K562 (cell line): Measurements from ENCODE around the gene DNASE2. TPM values are rescaled to one million over a fixed set of nuclear protein-coding genes. Genes with fewer than 3 reads are reported as not detected.
A peak's percentile ranks its signal among the peaks of the same experiment; 100 is the strongest.

Source experiments
- BACH1 ChIP-seq: fragments of 200-800 bp; sonication (Bioruptor generic); IDR thresholded peaks from 2 replicates; pipeline ENCODE4 v1.6.1; 2016; ENCODE audit warnings: missing genetic modification characterization, missing compliant biosample characterization
- NFYB ChIP-seq: IDR thresholded peaks from 2 replicates; pipeline ENCODE4 v1.6.1; 2011; ENCODE audit warnings: mild to moderate bottlenecking, moderate library complexity; ENCODE audit not compliant: insufficient read length; ENCODE audit errors: extremely low read depth
- POU5F1 ChIP-seq: fragments of 150-350 bp; IDR thresholded peaks from 2 replicates; pipeline ENCODE4 v1.6.1; 2014; ENCODE audit warnings: borderline replicate concordance, low read length, low read depth, mild to moderate bottlenecking; ENCODE audit not compliant: partially characterized antibody
- RBM15 ChIP-seq: fragments of 200-400 bp; formaldehyde crosslinking; IDR thresholded peaks from 2 replicates; pipeline ENCODE4 v1.6.1; 2018; ENCODE audit warnings: mild to moderate bottlenecking, low read length, moderate library complexity; ENCODE audit not compliant: insufficient read depth
- SIX5 ChIP-seq, 2 experiments: IDR thresholded peaks; 2 replicates each; pipeline ENCODE4 v1.6.1; 2011; ENCODE audit warnings: low read length in 2 of 2, borderline replicate concordance in 1 of 2, low read depth in 1 of 2, mild to moderate bottlenecking in 1 of 2, moderate library complexity in 1 of 2; ENCODE audit not compliant: insufficient read depth in 1 of 2
- ZNF175 ChIP-seq: fragments of 200-800 bp; sonication (Bioruptor generic); IDR thresholded peaks from 2 replicates; pipeline ENCODE4 v1.6.1; 2016; ENCODE audit warnings: low read depth, mild to moderate bottlenecking, missing genetic modification characterization, missing compliant biosample characterization
- ZNF217 ChIP-seq: sonication (generic); formaldehyde crosslinking; IDR thresholded peaks from 2 replicates; pipeline ENCODE4 v1.8.0; 2022; ENCODE audit warnings: mild to moderate bottlenecking, missing genetic modification reagents
- ZNF23 ChIP-seq: fragments of 250-450 bp; sonication (Bioruptor Pico); IDR thresholded peaks from 2 replicates; pipeline ENCODE4 v1.4.0; 2020; ENCODE audit warnings: mild to moderate bottlenecking
- ZNF311 ChIP-seq: fragments of 250-450 bp; sonication (Bioruptor Pico); IDR thresholded peaks from 2 replicates; pipeline ENCODE4 v1.4.0; 2020; ENCODE audit warnings: mild to moderate bottlenecking, moderate library complexity
- ZNF57 ChIP-seq: fragments of 450-650 bp; formaldehyde crosslinking; IDR thresholded peaks from 2 replicates; pipeline ENCODE4 v1.4.0; 2020; ENCODE audit warnings: mild to moderate bottlenecking, moderate library complexity
- polyA plus RNA-seq, 8 experiments: library from polyadenylated mRNA; depleted of rRNA in 4 of 8; stranded (reverse) in 5 of 8; unstranded in 3 of 8; fragments of >200 nt; fragmentation: Nextera tagmentation in 2 of 8; fragmentation: Illumina TruSeq in 1 of 8; extraction: Ambion mirVana in 2 of 8; extraction: Trizol in 1 of 8; gene quantifications; 2 replicates each; pipeline versions ENCODE4 v1.2.1 to v1.2.3, GENCODE V29; 2011 to 2014; ENCODE audit warnings: inconsistent platforms in 1 of 8, missing spikeins in 1 of 8
- total RNA-seq, 7 experiments: library from RNA; depleted of rRNA in 6 of 7; stranded (reverse); fragments of >200 nt in 6 of 7; fragmentation: Illumina TruSeq in 2 of 7; extraction: Trizol in 2 of 7; gene quantifications; 2 replicates each; pipeline versions ENCODE4 v1.2.1 to v1.2.3, GENCODE V29; 2011 to 2021; ENCODE audit warnings: low replicate concordance in 1 of 7
- TF ChIP-seq, protein P1 (sequence below): fragments of 150-350 bp; conservative IDR thresholded peaks from 2 replicates; pipeline ENCODE4 v1.6.1; 2014; ENCODE audit warnings: low read length
- TF ChIP-seq, protein P2 (sequence below): fragments of 450-650 bp; IDR thresholded peaks from 2 replicates; pipeline ENCODE4 v1.6.1; 2016; ENCODE audit warnings: mild to moderate bottlenecking
- TF ChIP-seq, protein P3 (sequence below): fragments of 250-450 bp; sonication (Bioruptor Pico); IDR thresholded peaks from 2 replicates; pipeline ENCODE4 v1.9.0; 2021; ENCODE audit warnings: mild to moderate bottlenecking, inconsistent platforms
- TF ChIP-seq, protein P4 (sequence below): fragments of 250-450 bp; sonication (Bioruptor Pico); IDR thresholded peaks from 2 replicates; pipeline ENCODE4 v1.6.1; 2021; ENCODE audit warnings: mild to moderate bottlenecking
- TF ChIP-seq, protein P5 (sequence below): fragments of 200-800 bp; sonication (Bioruptor generic); IDR thresholded peaks from 2 replicates; pipeline ENCODE4 v1.6.1; 2017; ENCODE audit warnings: missing genetic modification characterization, missing compliant biosample characterization
- TF ChIP-seq, protein P6 (sequence below), 2 experiments: fragments of 450-650 bp in 1 of 2; sonication (generic) in 1 of 2; formaldehyde crosslinking; conservative IDR thresholded peaks; 2 replicates each; pipeline versions ENCODE4 v1.4.0 to v1.8.1; 2020 to 2022; ENCODE audit warnings: mild to moderate bottlenecking in 1 of 2, missing genetic modification reagents in 1 of 2

Gene DNASE2
- total and polyA plus RNA-seq, 9 of the 15 experiments (the other 6 are each of a cell fraction or from before 2014, with no cell fraction given) = 4.4 to 27.0 (median 20.2) TPM

DNA sequence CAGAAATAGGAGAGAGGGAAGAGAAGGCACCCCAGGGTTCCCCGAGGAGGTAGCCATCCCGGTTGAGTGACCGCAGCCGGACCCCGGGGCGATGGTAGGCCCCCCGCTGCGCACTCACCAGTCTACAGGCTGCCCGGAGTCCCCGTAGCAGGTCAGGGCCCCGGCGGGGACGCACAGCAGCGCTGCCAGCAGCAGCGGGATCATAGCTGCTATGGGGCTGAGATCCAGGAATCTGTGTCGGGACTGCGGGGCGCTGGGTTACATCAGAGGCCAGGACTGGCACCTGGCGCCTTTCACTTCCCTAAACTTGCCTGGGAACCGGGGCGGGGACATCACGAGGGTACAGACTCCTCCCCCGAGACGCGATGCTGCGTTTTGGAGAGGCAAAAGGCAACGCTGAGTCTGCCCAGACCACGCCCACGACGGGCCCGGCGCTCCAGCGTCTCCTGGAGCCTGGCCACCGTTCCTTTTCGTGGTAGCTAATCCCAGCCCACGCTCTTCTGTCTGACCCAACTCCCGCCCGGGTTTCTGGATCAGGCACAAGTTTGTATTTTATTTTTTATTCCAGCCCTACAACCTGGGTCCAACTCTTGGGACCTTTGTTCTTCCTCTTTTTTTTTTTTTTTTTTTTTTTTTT lies at the start of gene DNASE2 (continued):
- TF ChIP-seq, protein P1, sequence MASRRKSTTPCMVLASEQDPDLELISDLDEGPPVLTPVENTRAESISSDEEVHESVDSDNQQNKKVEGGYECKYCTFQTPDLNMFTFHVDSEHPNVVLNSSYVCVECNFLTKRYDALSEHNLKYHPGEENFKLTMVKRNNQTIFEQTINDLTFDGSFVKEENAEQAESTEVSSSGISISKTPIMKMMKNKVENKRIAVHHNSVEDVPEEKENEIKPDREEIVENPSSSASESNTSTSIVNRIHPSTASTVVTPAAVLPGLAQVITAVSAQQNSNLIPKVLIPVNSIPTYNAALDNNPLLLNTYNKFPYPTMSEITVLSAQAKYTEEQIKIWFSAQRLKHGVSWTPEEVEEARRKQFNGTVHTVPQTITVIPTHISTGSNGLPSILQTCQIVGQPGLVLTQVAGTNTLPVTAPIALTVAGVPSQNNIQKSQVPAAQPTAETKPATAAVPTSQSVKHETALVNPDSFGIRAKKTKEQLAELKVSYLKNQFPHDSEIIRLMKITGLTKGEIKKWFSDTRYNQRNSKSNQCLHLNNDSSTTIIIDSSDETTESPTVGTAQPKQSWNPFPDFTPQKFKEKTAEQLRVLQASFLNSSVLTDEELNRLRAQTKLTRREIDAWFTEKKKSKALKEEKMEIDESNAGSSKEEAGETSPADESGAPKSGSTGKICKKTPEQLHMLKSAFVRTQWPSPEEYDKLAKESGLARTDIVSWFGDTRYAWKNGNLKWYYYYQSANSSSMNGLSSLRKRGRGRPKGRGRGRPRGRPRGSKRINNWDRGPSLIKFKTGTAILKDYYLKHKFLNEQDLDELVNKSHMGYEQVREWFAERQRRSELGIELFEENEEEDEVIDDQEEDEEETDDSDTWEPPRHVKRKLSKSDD = no peak
- TF ChIP-seq ZNF175 = no peak
- TF ChIP-seq, protein P2, sequence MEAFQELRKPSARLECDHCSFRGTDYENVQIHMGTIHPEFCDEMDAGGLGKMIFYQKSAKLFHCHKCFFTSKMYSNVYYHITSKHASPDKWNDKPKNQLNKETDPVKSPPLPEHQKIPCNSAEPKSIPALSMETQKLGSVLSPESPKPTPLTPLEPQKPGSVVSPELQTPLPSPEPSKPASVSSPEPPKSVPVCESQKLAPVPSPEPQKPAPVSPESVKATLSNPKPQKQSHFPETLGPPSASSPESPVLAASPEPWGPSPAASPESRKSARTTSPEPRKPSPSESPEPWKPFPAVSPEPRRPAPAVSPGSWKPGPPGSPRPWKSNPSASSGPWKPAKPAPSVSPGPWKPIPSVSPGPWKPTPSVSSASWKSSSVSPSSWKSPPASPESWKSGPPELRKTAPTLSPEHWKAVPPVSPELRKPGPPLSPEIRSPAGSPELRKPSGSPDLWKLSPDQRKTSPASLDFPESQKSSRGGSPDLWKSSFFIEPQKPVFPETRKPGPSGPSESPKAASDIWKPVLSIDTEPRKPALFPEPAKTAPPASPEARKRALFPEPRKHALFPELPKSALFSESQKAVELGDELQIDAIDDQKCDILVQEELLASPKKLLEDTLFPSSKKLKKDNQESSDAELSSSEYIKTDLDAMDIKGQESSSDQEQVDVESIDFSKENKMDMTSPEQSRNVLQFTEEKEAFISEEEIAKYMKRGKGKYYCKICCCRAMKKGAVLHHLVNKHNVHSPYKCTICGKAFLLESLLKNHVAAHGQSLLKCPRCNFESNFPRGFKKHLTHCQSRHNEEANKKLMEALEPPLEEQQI = no peak
- TF ChIP-seq POU5F1 = no peak
- no peak for TF ChIP-seq ZNF217
- TF ChIP-seq, protein P3, sequence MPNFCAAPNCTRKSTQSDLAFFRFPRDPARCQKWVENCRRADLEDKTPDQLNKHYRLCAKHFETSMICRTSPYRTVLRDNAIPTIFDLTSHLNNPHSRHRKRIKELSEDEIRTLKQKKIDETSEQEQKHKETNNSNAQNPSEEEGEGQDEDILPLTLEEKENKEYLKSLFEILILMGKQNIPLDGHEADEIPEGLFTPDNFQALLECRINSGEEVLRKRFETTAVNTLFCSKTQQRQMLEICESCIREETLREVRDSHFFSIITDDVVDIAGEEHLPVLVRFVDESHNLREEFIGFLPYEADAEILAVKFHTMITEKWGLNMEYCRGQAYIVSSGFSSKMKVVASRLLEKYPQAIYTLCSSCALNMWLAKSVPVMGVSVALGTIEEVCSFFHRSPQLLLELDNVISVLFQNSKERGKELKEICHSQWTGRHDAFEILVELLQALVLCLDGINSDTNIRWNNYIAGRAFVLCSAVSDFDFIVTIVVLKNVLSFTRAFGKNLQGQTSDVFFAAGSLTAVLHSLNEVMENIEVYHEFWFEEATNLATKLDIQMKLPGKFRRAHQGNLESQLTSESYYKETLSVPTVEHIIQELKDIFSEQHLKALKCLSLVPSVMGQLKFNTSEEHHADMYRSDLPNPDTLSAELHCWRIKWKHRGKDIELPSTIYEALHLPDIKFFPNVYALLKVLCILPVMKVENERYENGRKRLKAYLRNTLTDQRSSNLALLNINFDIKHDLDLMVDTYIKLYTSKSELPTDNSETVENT (CRISPR knock-in tag) = peak; percentile 64; the same call in 1 of the 2 replicates
- no peak for TF ChIP-seq RBM15
- TF ChIP-seq, protein P4, sequence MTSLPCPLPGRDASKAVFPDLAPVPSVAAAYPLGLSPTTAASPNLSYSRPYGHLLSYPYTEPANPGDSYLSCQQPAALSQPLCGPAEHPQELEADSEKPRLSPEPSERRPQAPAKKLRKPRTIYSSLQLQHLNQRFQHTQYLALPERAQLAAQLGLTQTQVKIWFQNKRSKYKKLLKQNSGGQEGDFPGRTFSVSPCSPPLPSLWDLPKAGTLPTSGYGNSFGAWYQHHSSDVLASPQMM = no peak
- TF ChIP-seq, protein P5, sequence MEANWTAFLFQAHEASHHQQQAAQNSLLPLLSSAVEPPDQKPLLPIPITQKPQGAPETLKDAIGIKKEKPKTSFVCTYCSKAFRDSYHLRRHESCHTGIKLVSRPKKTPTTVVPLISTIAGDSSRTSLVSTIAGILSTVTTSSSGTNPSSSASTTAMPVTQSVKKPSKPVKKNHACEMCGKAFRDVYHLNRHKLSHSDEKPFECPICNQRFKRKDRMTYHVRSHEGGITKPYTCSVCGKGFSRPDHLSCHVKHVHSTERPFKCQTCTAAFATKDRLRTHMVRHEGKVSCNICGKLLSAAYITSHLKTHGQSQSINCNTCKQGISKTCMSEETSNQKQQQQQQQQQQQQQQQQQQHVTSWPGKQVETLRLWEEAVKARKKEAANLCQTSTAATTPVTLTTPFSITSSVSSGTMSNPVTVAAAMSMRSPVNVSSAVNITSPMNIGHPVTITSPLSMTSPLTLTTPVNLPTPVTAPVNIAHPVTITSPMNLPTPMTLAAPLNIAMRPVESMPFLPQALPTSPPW (CRISPR knock-in tag) = peak; percentile 44
- TF ChIP-seq ZNF23 = no peak
- no peak for TF ChIP-seq SIX5 (IDR thresholded peaks at IDR 0.05; ENCODE audit: borderline replicate concordance in 1 of 2, insufficient read depth in 1 of 2, low read depth in 1 of 2, low read length in 2 of 2)
- TF ChIP-seq BACH1 (tag) = no peak
- TF ChIP-seq ZNF57 (CRISPR knock-in tag) = no peak
- TF ChIP-seq NFYB = no peak
- no peak for TF ChIP-seq ZNF311
- TF ChIP-seq, protein P6, sequence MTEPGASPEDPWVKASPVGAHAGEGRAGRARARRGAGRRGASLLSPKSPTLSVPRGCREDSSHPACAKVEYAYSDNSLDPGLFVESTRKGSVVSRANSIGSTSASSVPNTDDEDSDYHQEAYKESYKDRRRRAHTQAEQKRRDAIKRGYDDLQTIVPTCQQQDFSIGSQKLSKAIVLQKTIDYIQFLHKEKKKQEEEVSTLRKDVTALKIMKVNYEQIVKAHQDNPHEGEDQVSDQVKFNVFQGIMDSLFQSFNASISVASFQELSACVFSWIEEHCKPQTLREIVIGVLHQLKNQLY (CRISPR knock-in tag; conservative IDR thresholded peaks at IDR 0.05) = no peak
